Coronary artery (tissue), 2 donors: ENCODE measurements around the gene TRAPPC10.

Source experiments
- DNase-seq: peaks from one replicate; pipeline ENCODE4 v3.0.0-alpha.2; 2017; ENCODE audit warnings: low spot score
- H3K27ac ChIP-seq, 2 donors: fragments of 200-600 bp; sonication (generic); one replicate each; pipeline ENCODE4 v1.5.1; 2016 to 2019
- H3K4me3 ChIP-seq: fragments of 200-600 bp; sonication (generic); 2 replicates; pipeline ENCODE4 v1.5.1; 2016; ENCODE audit warnings: mild to moderate bottlenecking, moderate library complexity
- TF ChIP-seq, protein P1 (sequence below): fragments of 200-600 bp; sonication (generic); IDR thresholded peaks from one replicate; pipeline ENCODE4 v1.5.1; 2019; ENCODE audit warnings: antibody characterized with exemption

Gene TRAPPC10

DNA sequence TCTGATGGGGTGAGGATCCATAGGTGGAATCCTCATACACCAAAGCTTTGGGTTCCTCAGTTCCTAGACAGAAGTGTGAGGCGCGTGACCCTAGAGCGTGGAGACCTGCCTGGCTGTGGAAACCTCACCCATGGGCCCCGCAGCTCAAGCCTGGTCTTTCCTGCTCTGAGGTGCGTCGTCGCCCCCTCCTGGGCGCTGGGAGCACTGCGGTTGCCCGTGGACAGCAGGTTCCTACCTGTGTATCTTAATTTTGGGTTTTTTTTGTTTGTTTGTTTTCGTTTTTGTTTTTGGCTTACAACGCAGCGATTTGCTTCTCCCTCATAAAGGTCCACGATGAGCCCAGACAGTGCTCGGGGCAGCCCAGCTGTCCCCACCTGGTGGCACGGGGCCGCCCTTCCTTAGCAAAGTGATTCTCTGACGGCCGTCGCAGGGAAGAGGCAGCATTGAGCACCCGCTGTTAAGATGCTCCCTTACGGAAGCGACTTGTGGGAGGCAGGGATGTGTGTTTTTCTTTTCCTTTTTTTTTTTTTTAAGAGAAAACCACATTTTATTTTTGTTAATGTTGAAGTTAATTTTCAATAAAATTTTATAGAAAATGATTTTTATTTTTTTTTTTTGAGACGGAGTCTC is 36.5 kb upstream of the TRAPPC10 start:
- peak; percentile 81 for DNase-seq
- H3K27ac ChIP-seq: no peak overlapping the region
- no peak overlapping the region for H3K4me3 ChIP-seq
- TF ChIP-seq, protein P1, sequence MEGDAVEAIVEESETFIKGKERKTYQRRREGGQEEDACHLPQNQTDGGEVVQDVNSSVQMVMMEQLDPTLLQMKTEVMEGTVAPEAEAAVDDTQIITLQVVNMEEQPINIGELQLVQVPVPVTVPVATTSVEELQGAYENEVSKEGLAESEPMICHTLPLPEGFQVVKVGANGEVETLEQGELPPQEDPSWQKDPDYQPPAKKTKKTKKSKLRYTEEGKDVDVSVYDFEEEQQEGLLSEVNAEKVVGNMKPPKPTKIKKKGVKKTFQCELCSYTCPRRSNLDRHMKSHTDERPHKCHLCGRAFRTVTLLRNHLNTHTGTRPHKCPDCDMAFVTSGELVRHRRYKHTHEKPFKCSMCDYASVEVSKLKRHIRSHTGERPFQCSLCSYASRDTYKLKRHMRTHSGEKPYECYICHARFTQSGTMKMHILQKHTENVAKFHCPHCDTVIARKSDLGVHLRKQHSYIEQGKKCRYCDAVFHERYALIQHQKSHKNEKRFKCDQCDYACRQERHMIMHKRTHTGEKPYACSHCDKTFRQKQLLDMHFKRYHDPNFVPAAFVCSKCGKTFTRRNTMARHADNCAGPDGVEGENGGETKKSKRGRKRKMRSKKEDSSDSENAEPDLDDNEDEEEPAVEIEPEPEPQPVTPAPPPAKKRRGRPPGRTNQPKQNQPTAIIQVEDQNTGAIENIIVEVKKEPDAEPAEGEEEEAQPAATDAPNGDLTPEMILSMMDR: peak; percentile 92

DNA sequence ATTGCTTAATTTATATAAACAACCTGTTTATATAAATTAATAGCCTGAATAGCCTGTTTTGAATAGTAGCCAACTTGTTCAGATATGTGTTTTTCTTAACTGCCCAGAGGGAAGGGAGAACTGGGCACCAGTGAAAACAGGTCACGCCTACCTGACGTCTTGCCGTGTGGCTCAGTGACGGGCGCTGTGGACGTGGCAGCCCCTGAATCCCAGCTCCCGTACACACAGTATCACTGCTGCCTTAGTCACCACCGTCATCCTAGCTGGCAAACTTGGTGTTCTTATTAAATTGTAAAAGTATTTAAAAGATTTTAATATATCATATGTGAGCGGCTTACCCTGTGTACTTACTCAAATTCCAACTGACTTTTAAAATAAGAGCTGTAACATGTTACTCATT is 35.4 kb upstream of the TRAPPC10 start:
- H3K27ac ChIP-seq: no peak overlapping the region
- TF ChIP-seq, protein P1: no peak
- no peak for DNase-seq
- no peak overlapping the region for H3K4me3 ChIP-seq

GRCh38 chr21:43978060-43978459 is 34.0 kb upstream of the TRAPPC10 start:
- H3K4me3 ChIP-seq: no peak overlapping the region
- DNase-seq: no peak
- no peak overlapping the region for H3K27ac ChIP-seq
- TF ChIP-seq, protein P1: no peak

DNA sequence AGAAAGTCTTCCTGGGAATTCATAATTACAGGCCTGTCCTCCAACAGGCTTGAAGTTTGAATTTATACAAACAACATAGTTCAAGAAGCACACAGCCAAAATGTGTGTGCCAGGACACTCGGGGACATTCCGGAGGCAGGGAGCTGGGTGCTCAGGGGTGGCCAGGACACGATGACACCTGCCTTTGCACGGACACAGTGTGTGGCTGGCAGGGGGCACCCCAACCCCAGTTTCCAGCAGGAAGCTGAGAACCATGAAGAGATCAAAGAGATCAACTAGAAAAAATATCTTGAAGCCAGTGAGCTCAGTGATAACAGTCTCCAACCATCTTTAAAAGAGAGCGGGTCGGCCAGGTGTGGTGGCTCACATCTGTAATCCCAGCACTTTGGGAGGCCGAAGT is 32.5 kb upstream of the TRAPPC10 start:
- DNase-seq: no peak
- H3K4me3 ChIP-seq: no peak overlapping the region
- TF ChIP-seq, protein P1: no peak
- no peak overlapping the region for H3K27ac ChIP-seq

DNA sequence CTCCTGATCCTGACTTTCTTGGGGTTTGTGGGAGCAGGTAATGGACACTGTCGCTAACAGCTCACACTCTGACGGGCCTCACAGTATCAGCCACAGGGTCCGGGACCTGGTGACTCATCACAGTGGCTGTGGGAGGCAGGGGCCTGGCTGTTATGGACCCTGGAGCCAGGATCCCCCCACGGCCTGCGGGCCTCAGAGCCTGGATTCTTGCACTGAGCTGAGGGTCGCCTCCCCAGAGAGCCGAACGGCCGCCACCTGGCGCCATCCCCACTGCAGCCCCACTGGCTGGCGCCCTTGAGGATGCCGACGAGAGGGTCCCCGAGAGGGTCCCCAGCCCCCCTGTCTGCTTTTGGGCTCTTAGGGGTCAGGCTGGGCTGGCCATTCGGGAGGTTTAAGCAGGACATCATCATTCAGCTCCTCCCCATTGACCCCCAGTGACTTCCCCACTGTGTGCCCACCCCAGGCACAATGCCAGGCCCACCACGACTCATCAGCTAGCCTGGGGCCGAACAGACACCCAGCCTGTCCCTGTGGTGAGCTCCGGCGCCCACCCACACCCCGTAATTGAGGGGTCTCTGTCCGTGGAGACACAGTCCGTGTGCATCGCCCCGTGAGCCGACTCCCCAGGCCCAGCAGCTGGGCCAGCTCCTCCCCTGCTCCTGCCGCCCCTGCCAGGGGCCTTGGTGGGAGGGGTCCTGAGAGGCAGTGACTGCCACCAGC is 30.8 kb upstream of the TRAPPC10 start:
- no peak for DNase-seq
- TF ChIP-seq, protein P1: no peak
- Histone ChIP-seq H3K4me3 (no peak overlapping the region), H3K27ac (no peak overlapping the region)

- no peak for DNase-seq
- no peak overlapping the region for H3K4me3 ChIP-seq
- TF ChIP-seq, protein P1: no peak
- H3K27ac ChIP-seq: no peak overlapping the region
These were observed 30.3 kb upstream of the TRAPPC10 start for GRCh38 chr21:43981871-43982210.

GRCh38 chr21:43982489-43983078 is 29.5 kb upstream of the TRAPPC10 start:
- no peak overlapping the region for H3K27ac ChIP-seq
- DNase-seq: no peak
- H3K4me3 ChIP-seq: no peak overlapping the region
- TF ChIP-seq, protein P1: no peak
